BLaER1 treated with 17β-estradiol and CSF1 and Interleukin-3, amounts not matched to agents 10 nM and 100 nM (cell line): ENCODE measurements around the gene TBX19.
A peak's percentile ranks its signal among the peaks of the same experiment; 100 is the strongest.

ENCODE experiments used
- H3K27ac ChIP-seq, 11 experiments: shearing (Covaris generic); formaldehyde crosslinking; 2 replicates each; pipeline ENCODE4 v1.8.1; 2022
- H3K27me3 ChIP-seq, 11 experiments: shearing (Covaris generic); formaldehyde crosslinking; 2 replicates each; pipeline ENCODE4 v1.8.1; 2022
- H3K36me3 ChIP-seq, 11 experiments: shearing (Covaris generic); formaldehyde crosslinking; 2 replicates each; pipeline ENCODE4 v1.8.1; 2022
- H3K4me1 ChIP-seq, 10 experiments: shearing (Covaris generic); formaldehyde crosslinking; 2 replicates each; pipeline ENCODE4 v1.8.1; 2022
- H3K4me2 ChIP-seq, 11 experiments: shearing (Covaris generic); formaldehyde crosslinking; 2 replicates each; pipeline ENCODE4 v1.8.1; 2022
- H3K4me3 ChIP-seq, 10 experiments: shearing (Covaris generic); formaldehyde crosslinking; 2 replicates each; pipeline ENCODE4 v1.8.1; 2022
- H3K9ac ChIP-seq, 11 experiments: shearing (Covaris generic); formaldehyde crosslinking; 2 replicates each; pipeline ENCODE4 v1.8.1; 2022
- H3K9me3 ChIP-seq, 11 experiments: shearing (Covaris generic); formaldehyde crosslinking; replicated peaks in 1 of 11; 2 replicates each; pipeline ENCODE4 v1.8.1; 2022
- H4K20me1 ChIP-seq, 11 experiments: shearing (Covaris generic); formaldehyde crosslinking; 2 replicates each; pipeline ENCODE4 v1.8.1; 2022
- Cebpa-rat ChIP-seq, 11 experiments: shearing (Covaris generic); IDR thresholded peaks; 2 replicates each; pipeline ENCODE4 v1.8.1; 2022

The TBX19 gene

DNA sequence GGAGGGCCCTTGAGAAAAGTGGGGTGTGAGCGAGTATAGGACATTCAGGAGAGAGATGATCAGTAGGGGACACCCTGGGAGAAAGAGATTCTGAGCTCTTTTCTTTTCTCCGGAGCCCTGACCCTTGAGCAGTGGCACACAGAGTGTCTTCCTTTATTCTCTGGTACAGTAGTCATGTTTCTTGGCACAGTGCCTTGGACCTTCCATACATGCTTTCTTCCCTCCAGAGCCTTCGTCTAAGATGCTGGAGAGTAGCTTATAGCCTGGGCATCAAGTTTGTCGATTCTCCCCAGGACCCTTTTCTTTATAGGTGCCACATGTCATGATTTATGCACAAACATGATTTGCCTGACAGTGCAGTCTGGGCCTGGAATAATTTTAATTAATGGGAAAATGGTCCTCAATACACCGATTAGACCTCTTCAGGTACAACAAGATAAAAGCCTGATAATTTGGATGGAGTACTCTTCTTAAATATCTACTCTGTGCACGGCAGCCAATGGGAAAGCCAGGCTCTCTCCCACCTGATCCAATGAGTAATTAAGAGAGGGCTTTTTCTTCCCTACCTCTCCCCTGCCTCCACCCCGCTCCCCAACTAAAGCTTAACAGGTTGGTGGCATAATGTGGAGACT, at the start of gene TBX19:
Gene TBX19, plus strand, starts transcription at position 582 of the 632 bp plus-strand sequence. CDS start 214 bp downstream, outside the sequence.
- peaks cover 0 to 40% (median 0%) of the 10 kb centered on the region in 11 experiments; a peak in 6 of 22 replicates for H3K36me3 ChIP-seq
- TF ChIP-seq Cebpa-rat (IDR thresholded peaks at IDR 0.05): no peak

GRCh38 chr1:168234846-168235547, 45.7 kb upstream of the TBX19 start:
- no peak overlapping the region for H3K9ac ChIP-seq
- peaks cover 98 to 100% (median 100%) of the 10 kb centered on the region in 11 experiments for H3K36me3 ChIP-seq
- H3K4me3 ChIP-seq: no peak overlapping the region
- no peak for TF ChIP-seq Cebpa-rat (IDR thresholded peaks at IDR 0.05)
- H3K27me3 ChIP-seq: no peaks in the 10 kb centered on the region
- H3K4me2 ChIP-seq: no peak overlapping the region
- H3K27ac ChIP-seq: no peak overlapping the region
- no peaks in the 10 kb centered on the region for H3K9me3 ChIP-seq
- H3K4me1 ChIP-seq: peaks cover 2 to 17% (median 6%) of the 10 kb centered on the region in 10 experiments; a peak in 17 of 20 replicates
- H4K20me1 ChIP-seq: peaks cover 53 to 100% (median 70%) of the 10 kb centered on the region in 11 experiments

More for the DNA sequence above, at the start of gene TBX19:
- no peak within 1 kb of the TSS for H3K4me2 ChIP-seq
- H3K9me3 ChIP-seq: peaks cover 8 to 24% (median 18%) of the 10 kb centered on the region in 11 experiments; a peak in 21 of 22 replicates
- no peak within 1 kb of the TSS for H3K27ac ChIP-seq
- H4K20me1 ChIP-seq: peaks cover 0 to 11% (median 0%) of the 10 kb centered on the region in 11 experiments; a peak in 1 of 22 replicates
- no peak within 1 kb of the TSS for H3K9ac ChIP-seq
- H3K4me1 ChIP-seq: no peaks in the 10 kb centered on the region
- no peaks in the 10 kb centered on the region for H3K27me3 ChIP-seq
- no peak within 1 kb of the TSS for H3K4me3 ChIP-seq

DNA sequence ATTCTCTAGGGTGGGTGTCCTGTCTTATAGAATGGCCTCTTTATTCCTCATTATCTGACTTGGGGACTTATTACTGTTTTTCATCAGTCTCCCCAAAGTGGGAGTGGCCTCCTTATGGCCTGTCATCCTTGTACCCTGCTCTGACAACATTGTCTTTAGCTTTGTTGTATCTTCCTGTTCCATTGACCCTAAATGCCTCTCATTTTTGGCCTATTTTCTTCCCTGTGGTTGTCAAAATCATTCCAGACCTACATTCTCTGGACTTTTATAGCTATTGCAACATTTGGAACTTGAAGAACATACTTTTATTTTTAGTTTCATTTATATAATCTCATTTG, 45.2 kb upstream of the TBX19 start:
- Histone ChIP-seq H3K4me2 (no peak overlapping the region), H3K9ac (no peak overlapping the region), H3K9me3 (no peaks in the 10 kb centered on the region), H4K20me1 (peaks cover 48 to 100% (median 65%) of the 10 kb centered on the region in 11 experiments), H3K27ac (no peak overlapping the region), H3K27me3 (no peaks in the 10 kb centered on the region), H3K4me1 (peaks cover 0 to 12% (median 3%) of the 10 kb centered on the region in 10 experiments; a peak in 6 of 20 replicates), H3K36me3 (peaks cover 98 to 100% (median 100%) of the 10 kb centered on the region in 11 experiments), H3K4me3 (no peak overlapping the region)
- no peak for TF ChIP-seq Cebpa-rat (IDR thresholded peaks at IDR 0.05)

GRCh38 chr1:168235937-168236336, 44.7 kb upstream of the TBX19 start:
- Histone ChIP-seq H3K9me3 (no peaks in the 10 kb centered on the region), H3K4me2 (no peak overlapping the region), H3K36me3 (peaks cover 98 to 100% (median 100%) of the 10 kb centered on the region in 11 experiments), H3K4me1 (peaks cover 0 to 8% (median 2%) of the 10 kb centered on the region in 10 experiments; a peak in 5 of 20 replicates), H3K27me3 (no peaks in the 10 kb centered on the region), H3K4me3 (no peak overlapping the region), H3K27ac (no peak overlapping the region), H3K9ac (no peak overlapping the region), H4K20me1 (peaks cover 44 to 100% (median 61%) of the 10 kb centered on the region in 11 experiments)
- no peak for TF ChIP-seq Cebpa-rat (IDR thresholded peaks at IDR 0.05)

GRCh38 chr1:168236836-168237611, 43.7 kb upstream of the TBX19 start:
- no peak for TF ChIP-seq Cebpa-rat (IDR thresholded peaks at IDR 0.05)
- H4K20me1 ChIP-seq: peaks cover 42 to 100% (median 58%) of the 10 kb centered on the region in 11 experiments
- H3K36me3 ChIP-seq: peaks cover 99 to 100% (median 100%) of the 10 kb centered on the region in 11 experiments
- H3K9me3 ChIP-seq: no peaks in the 10 kb centered on the region
- no peak overlapping the region for H3K9ac ChIP-seq
- H3K27ac ChIP-seq: no peak overlapping the region
- H3K27me3 ChIP-seq: no peaks in the 10 kb centered on the region
- no peak overlapping the region for H3K4me2 ChIP-seq
- peaks cover 0 to 8% (median 0%) of the 10 kb centered on the region in 10 experiments; a peak in 1 of 20 replicates for H3K4me1 ChIP-seq
- H3K4me3 ChIP-seq: no peak overlapping the region

GRCh38 chr1:168243198-168243597, 37.5 kb upstream of the TBX19 start:
- 0 out of 22 replicates have a peak, but pooled peaks cover 0 to 7% (median 0%) of the 10 kb centered on the region in 11 experiments for H3K9me3 ChIP-seq
- peaks cover 96 to 100% (median 98%) of the 10 kb centered on the region in 11 experiments for H3K36me3 ChIP-seq
- peaks cover 20 to 96% (median 34%) of the 10 kb centered on the region in 11 experiments; a peak in 19 of 22 replicates for H4K20me1 ChIP-seq
- TF ChIP-seq Cebpa-rat (IDR thresholded peaks at IDR 0.05): no peak
- peaks cover 9 to 19% (median 14%) of the 10 kb centered on the region in 10 experiments; a peak in 19 of 20 replicates for H3K4me1 ChIP-seq
- no peaks in the 10 kb centered on the region for H3K27me3 ChIP-seq
- no peak overlapping the region for H3K4me3 ChIP-seq
- peak overlapping the region in 10 of 11 experiments; percentile 15 to 66 (median 42); a peak in 19 of 22 replicates for H3K4me2 ChIP-seq
- H3K27ac ChIP-seq: no peak overlapping the region
- peak overlapping the region in 1 of 11 experiments; percentile 15; a peak in 1 of 22 replicates for H3K9ac ChIP-seq

DNA sequence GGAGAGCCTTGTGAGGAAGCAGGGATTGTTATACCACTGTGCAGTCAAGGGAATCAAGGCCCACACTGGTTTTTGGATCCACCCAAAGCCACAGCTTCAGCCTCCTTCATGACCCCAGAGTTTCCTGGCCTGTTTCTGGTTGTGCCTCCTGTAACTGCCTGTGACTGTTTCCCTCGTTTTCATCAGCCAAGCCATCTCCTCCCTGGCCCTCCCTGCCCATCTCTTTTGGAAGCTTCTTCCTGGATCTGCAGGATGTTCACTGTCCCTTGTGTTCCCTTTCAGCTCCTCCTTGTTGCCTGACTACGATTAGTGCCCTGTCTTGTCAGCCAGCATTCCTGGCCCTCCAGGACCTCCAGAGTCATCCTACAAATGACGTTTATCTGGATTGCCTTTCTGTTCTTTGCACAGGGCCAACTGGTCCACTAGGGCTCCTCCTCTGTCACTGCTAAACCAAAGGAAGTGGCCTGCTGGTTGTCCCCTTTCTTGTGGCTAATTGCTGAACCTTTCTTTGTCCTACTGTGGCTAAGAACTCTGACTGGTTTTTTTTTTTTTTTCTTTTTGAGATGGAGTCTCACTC, 37.0 kb upstream of the TBX19 start:
- peaks cover 18 to 96% (median 34%) of the 10 kb centered on the region in 11 experiments; a peak in 19 of 22 replicates for H4K20me1 ChIP-seq
- peaks cover 9 to 19% (median 14%) of the 10 kb centered on the region in 10 experiments; a peak in 19 of 20 replicates for H3K4me1 ChIP-seq
- peak overlapping the region in 2 of 11 experiments; percentile 13 to 15; a peak in 1 of 22 replicates for H3K9ac ChIP-seq
- no peak for TF ChIP-seq Cebpa-rat (IDR thresholded peaks at IDR 0.05)
- H3K4me3 ChIP-seq: no peak overlapping the region
- peaks cover 95 to 100% (median 97%) of the 10 kb centered on the region in 11 experiments for H3K36me3 ChIP-seq
- peak overlapping the region in 9 of 11 experiments; percentile 25 to 66 (median 47); a peak in 19 of 22 replicates for H3K4me2 ChIP-seq
- no peak overlapping the region; a peak in 1 of 22 replicates for H3K27ac ChIP-seq
- 0 out of 22 replicates have a peak, but pooled peaks cover 0 to 7% (median 0%) of the 10 kb centered on the region in 11 experiments for H3K9me3 ChIP-seq
- no peaks in the 10 kb centered on the region for H3K27me3 ChIP-seq

DNA sequence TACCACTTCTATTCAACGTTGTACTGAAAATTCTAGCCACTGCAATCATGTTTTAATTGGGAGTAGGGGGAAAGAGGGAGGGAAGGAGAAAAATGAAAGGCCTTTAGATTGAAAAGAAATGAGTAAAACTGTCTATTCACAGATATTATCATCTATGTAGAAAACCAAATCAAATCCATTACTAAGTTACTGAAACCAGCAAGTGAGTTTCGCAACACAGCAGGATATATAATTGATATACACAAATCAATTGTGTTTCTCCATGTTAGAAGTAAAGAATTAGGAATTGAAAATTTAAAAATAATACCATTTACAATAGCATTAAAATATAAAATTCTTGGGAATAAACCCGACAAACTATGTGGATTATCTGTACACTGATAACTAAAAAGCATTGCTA, 35.6 kb upstream of the TBX19 start:
- H3K27me3 ChIP-seq: no peaks in the 10 kb centered on the region
- H3K36me3 ChIP-seq: peaks cover 94 to 100% (median 96%) of the 10 kb centered on the region in 11 experiments
- H3K9ac ChIP-seq: no peak overlapping the region
- TF ChIP-seq Cebpa-rat (IDR thresholded peaks at IDR 0.05): no peak
- H3K4me3 ChIP-seq: no peak overlapping the region
- peaks cover 27 to 96% (median 39%) of the 10 kb centered on the region in 11 experiments; a peak in 21 of 22 replicates for H4K20me1 ChIP-seq
- no peak overlapping the region for H3K4me2 ChIP-seq
- H3K4me1 ChIP-seq: peaks cover 9 to 19% (median 14%) of the 10 kb centered on the region in 10 experiments; a peak in 19 of 20 replicates
- H3K27ac ChIP-seq: no peak overlapping the region
- 0 out of 22 replicates have a peak, but pooled peaks cover 0 to 7% (median 0%) of the 10 kb centered on the region in 11 experiments for H3K9me3 ChIP-seq
